ENCODE measurements around the gene PTGES3L.

PTGES3L gene

DNA sequence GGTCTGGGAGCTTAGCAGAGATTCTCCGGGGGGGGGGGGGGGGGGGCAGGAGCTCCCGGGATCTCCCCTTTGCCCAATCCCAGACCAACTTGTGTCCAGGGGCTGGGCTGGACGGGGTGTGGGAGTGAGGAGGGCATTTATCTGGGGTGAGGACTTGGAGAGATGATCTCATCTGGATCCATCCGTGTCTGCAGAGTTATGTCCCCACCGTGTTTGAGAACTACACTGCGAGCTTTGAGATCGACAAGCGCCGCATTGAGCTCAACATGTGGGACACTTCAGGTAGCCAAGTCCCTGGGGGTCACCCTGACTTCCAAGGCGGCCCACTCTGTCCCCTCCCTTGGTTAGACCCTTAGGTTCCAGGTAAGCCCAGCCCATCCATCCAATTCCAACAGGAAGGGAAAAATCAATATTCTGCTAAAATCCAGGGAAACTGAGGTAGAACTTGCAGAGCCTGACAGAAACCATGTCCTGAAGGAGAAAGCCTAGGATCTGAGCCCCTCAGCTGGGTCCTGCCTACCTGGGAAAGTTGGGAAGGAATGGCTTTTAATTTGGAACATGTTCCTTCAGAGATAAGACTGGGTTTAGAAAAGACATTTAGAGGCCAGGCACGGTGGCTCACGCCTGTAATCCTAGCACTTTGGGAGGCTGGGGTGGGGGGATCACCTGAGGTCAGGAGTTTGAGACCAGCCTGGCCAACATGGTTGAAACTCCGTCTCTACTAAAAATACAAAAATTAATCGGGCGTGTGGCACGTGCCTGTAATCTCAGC is 46.1 kb upstream of the PTGES3L start:
- TF ChIP-seq, protein P1, sequence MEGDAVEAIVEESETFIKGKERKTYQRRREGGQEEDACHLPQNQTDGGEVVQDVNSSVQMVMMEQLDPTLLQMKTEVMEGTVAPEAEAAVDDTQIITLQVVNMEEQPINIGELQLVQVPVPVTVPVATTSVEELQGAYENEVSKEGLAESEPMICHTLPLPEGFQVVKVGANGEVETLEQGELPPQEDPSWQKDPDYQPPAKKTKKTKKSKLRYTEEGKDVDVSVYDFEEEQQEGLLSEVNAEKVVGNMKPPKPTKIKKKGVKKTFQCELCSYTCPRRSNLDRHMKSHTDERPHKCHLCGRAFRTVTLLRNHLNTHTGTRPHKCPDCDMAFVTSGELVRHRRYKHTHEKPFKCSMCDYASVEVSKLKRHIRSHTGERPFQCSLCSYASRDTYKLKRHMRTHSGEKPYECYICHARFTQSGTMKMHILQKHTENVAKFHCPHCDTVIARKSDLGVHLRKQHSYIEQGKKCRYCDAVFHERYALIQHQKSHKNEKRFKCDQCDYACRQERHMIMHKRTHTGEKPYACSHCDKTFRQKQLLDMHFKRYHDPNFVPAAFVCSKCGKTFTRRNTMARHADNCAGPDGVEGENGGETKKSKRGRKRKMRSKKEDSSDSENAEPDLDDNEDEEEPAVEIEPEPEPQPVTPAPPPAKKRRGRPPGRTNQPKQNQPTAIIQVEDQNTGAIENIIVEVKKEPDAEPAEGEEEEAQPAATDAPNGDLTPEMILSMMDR (IDR thresholded peaks at IDR 0.05) = no peak
- H3K27ac ChIP-seq = peak overlapping the region; percentile 46 to 75
- intact Hi-C loops (cut with DNase I; ENCODE audit: low total_unique reads) = no loop called here

DNA sequence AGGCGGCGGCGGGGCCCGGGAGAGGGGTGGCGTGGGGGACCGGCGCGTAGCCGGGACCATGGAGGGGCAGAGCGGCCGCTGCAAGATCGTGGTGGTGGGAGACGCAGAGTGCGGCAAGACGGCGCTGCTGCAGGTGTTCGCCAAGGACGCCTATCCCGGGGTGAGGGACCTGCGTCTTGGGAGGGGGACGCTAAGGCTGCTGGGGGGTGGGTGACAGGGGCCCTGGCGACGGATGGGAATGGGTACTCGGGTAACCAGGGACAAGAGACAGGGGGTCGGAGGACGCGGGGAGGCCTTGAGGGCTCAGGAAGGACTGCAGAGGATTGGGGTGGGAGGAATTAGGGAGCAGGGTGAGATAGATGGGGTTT is 45.4 kb upstream of the PTGES3L start:
- TF ChIP-seq, protein P1 (IDR thresholded peaks at IDR 0.05) = no peak
- Histone ChIP-seq H3K36me3 (no peaks in the 10 kb centered on the region), H3K27ac (peak overlapping the region; percentile 46 to 75), H3K4me1 (peaks cover 0 to 29% (median 17%) of the 10 kb centered on the region in 4 donors), H3K9me3 (no peaks in the 10 kb centered on the region), H3K4me3 (peak overlapping the region; percentile 53 to 56), H3K27me3 (no peaks in the 10 kb centered on the region)
- intact Hi-C loops (cut with DNase I; ENCODE audit: low total_unique reads) = no loop called here
- DNase-seq = no peak

More for the DNA sequence above, 46.1 kb upstream of the PTGES3L start:
- H3K9me3 ChIP-seq = no peaks in the 10 kb centered on the region
- peaks cover 0 to 23% (median 13%) of the 10 kb centered on the region in 4 donors for H3K4me1 ChIP-seq
- peak overlapping the region in 1 of 2 donors; percentile 53 for H3K4me3 ChIP-seq
- no peaks in the 10 kb centered on the region for H3K27me3 ChIP-seq
- H3K36me3 ChIP-seq = no peaks in the 10 kb centered on the region
- no peak for DNase-seq

DNA sequence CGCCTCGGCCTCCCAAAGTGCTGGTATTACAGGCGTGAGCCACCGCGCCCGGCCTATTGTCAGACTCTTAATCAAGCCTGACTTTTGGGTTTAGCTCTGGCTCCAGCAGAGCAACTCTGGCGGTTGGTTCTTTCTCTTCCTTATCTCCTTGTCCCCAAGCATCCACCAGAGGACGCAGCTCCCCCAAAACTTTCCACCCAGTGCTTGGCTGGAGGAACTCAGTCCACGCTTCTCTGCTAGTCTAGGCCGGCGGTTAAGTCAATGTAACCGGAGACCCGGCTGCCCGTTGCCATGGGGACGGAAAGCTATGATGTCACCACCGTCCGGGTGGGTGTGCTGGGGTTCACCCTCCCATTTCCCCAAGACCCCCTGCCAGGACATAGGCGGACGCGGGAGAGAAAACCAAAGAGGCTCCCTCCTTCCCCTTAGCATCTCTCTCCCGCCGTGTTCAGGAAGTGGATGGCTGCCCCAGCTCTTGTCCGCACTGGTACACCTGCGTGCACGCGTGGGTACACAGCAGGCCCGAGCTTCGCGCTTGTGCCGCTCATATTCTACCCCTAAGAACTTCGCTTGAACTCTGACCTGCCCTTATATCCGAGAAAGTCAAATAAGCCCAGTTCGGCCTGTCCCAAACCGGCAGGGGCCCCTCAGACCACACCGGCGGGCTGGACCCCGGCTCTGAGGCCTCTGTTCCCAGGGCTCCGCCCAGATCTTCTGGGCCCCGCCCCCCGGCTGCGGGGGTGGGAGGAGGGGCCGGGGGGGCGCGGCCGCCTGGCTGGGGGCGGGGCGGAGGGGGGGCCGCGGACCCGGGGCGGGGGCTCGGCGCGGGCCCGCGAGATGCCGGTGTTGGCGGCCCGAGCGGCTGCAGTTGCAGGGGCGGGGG is 44.8 kb upstream of the PTGES3L start, which contains the start of gene RND2:
RND2 (plus strand) TSS at position 825 of the 883 bp plus-strand sequence. CDS start 117 bp downstream, outside the sequence.
- peak; percentile 91 to 95 for DNase-seq
- peak within 1 kb of the TSS; percentile 56 to 75 for H3K27ac ChIP-seq

DNA sequence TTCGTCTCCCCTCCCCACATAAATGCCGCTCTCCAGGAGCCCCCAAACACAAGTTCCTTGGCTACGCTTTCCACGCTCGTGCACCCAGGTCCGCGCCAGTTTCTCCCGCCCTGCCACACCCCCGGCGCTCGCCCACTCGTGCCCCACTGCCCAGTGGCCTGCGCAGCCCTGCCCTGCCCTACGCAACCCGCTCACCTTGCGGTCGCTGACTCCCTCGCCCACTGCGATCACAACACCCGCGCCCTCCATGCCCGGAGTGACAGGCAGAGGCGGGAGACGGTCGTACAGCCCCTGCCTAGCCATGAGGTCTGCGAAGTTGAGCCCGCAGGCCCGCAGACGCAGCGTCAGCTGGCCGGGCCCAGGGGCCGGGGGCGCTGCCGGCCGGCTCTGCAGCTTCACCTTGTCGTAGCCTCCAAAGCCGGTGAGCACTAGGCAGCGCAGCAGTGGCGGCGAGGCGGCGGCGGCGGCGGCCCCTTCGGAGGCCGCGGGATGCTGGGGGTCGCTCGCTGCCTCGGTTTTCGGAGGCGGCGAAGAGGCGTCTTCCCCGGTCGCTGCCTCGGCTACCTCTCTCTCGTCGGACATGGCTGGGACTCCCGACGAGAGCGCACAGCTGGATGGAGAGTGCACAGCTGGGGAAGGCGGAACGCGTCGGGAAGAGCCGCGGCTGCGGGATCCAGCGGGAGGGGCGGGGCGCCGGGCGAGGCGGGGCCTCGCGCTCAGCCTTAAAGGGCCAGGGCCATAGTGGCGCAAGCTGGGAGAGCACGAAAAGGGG is 42.0 kb upstream of the PTGES3L start, which contains the start of gene VAT1:
VAT1 (minus strand) TSS at position 645 of the 772 bp plus-strand sequence; CDS start at position 582, 63 bp downstream.
- no peaks in the 10 kb centered on the region for H3K9me3 ChIP-seq
- TF ChIP-seq, protein P1 (IDR thresholded peaks at IDR 0.05) = no peak
- intact Hi-C loops (cut with DNase I; ENCODE audit: low total_unique reads) = no loop called here

More for the DNA sequence above, 44.8 kb upstream of the PTGES3L start, which contains the start of gene RND2:
- intact Hi-C loops (cut with DNase I; ENCODE audit: low total_unique reads) = no loop called here
- H3K9me3 ChIP-seq = no peaks in the 10 kb centered on the region
- TF ChIP-seq, protein P1 (IDR thresholded peaks at IDR 0.05) = peak; percentile 76 to 81
- H3K4me3 ChIP-seq = peak within 1 kb of the TSS; percentile 53 to 56
- H3K36me3 ChIP-seq = no peaks in the 10 kb centered on the region
- no peaks in the 10 kb centered on the region for H3K27me3 ChIP-seq
- H3K4me1 ChIP-seq = peaks cover 0 to 35% (median 22%) of the 10 kb centered on the region in 4 donors

More for the DNA sequence above, 42.0 kb upstream of the PTGES3L start, which contains the start of gene VAT1:
- H3K4me1 ChIP-seq = peaks cover 0 to 40% (median 27%) of the 10 kb centered on the region in 4 donors
- peak within 1 kb of the TSS; percentile 93 to 96 for H3K27ac ChIP-seq
- no peaks in the 10 kb centered on the region for H3K27me3 ChIP-seq
- peak within 1 kb of the TSS; percentile 96 to 99 for H3K4me3 ChIP-seq
- peak; percentile 74 to 89 for DNase-seq
- H3K36me3 ChIP-seq = peaks cover 0 to 17% (median 13%) of the 10 kb centered on the region in 3 donors
